ENCODE data around the gene CYYR1. TPM values are rescaled to one million over a fixed set of nuclear protein-coding genes. Genes with fewer than 3 reads are reported as not detected.

CYYR1 gene
- total and polyA plus RNA-seq, 2 donors (not counting 3 experiments of a cell fraction or from before 2014, with no cell fraction given): 13.2 to 25.7 TPM

DNA sequence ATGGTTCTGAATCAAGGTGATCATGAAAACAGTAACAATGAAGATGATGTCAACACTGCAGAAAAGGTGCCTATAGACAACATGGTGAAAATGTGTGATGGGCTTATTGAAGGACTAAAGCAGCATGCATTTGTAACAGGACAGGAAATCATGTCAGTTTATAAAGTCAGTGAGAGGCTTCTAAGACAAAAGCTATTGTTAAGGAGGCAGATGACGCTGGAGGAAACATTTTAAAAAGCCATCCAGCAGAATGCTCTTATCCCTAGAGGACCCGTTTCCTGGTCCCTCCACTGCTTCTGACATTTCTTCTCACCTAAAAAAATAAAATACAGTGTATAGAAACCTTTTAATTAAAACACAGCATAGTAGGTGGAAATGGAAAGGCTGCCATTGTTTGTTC is 40.9 kb downstream of the CYYR1 start:
- FAIRE-seq (no peak), DNase-seq (ENCODE audit: low read depth, low spot score) (no peak)
- H2AFZ ChIP-seq (ENCODE audit: low read depth, low read length): no peak overlapping the region
- H3K9me1 ChIP-seq (replicated peaks; ENCODE audit: control insufficient read depth, extremely low read depth, insufficient read depth, low read length): no peaks in the 10 kb centered on the region
- no peaks in the 10 kb centered on the region for H4K20me1 ChIP-seq (replicated peaks; ENCODE audit: control insufficient read depth, extremely low read depth, insufficient read depth, low read length)
- H3K9ac ChIP-seq (replicated peaks; ENCODE audit: extremely low read depth, insufficient read depth, low read length): no peak overlapping the region
- no peaks in the 10 kb centered on the region for H3K27me3 ChIP-seq (ENCODE audit: control insufficient read depth in 2 of 2, insufficient read depth in 2 of 2, low read length in 2 of 2)
- dilution Hi-C loops (cut with MboI; ENCODE audit: extremely low pct_ligation_motif_present, low sequenced_read_pairs): no loop called here
- TF ChIP-seq CTCF (IDR thresholded peaks at IDR 0.05; ENCODE audit: extremely low read depth in 1 of 2, insufficient read depth in 1 of 2, low read depth in 1 of 2, low read length in 2 of 2): no peak
- TF ChIP-seq GATA2 (IDR thresholded peaks at IDR 0.05; ENCODE audit: insufficient read depth, insufficient read length, low read depth, low read length): no peak
- no peak for TF ChIP-seq POLR2AphosphoS5 (IDR thresholded peaks at IDR 0.05; ENCODE audit: insufficient read depth, low read depth, low read length)
- H3K4me3 ChIP-seq (replicated peaks in 1 of 3; ENCODE audit: insufficient read depth in 1 of 3, low read depth in 1 of 3, low read length in 3 of 3): no peak overlapping the region
- no TSS peak for BruUV-seq (replicated peaks)
- H3K36me3 ChIP-seq (ENCODE audit: control insufficient read depth in 2 of 2, extremely low read depth in 1 of 2, insufficient read depth in 2 of 2, low read length in 2 of 2): no peaks in the 10 kb centered on the region
- no peak overlapping the region for H3K4me2 ChIP-seq (ENCODE audit: insufficient read depth, low read length)
- H3K9me3 ChIP-seq (replicated peaks; ENCODE audit: control insufficient read depth, insufficient read depth, low read length): no peaks in the 10 kb centered on the region
- ChIA-PET CTCF (no interaction called here), POLR2A (no interaction called here)
- H3K4me1 ChIP-seq (ENCODE audit: control insufficient read depth, extremely low read depth, insufficient read depth, low read length): peaks cover 3% of the 10 kb centered on the region
- H3K79me2 ChIP-seq (ENCODE audit: control insufficient read depth, insufficient read depth, low read length): no peaks in the 10 kb centered on the region
- intact Hi-C loops (cut with micrococcal nuclease): no loop called here
- H3K27ac ChIP-seq (ENCODE audit: insufficient read depth, low read depth, low read length): no peak overlapping the region

GRCh38 chr21:26529526-26529925 is 43.6 kb downstream of the CYYR1 start:
- Histone ChIP-seq H3K9me1 (replicated peaks; ENCODE audit: control insufficient read depth, extremely low read depth, insufficient read depth, low read length) (no peaks in the 10 kb centered on the region), H3K9me3 (replicated peaks; ENCODE audit: control insufficient read depth, insufficient read depth, low read length) (no peaks in the 10 kb centered on the region), H3K27ac (ENCODE audit: insufficient read depth, low read depth, low read length) (no peak overlapping the region), H3K9ac (replicated peaks; ENCODE audit: extremely low read depth, insufficient read depth, low read length) (no peak overlapping the region), H3K4me1 (ENCODE audit: control insufficient read depth, extremely low read depth, insufficient read depth, low read length) (peaks cover 3% of the 10 kb centered on the region), H3K4me3 (replicated peaks in 1 of 3; ENCODE audit: insufficient read depth in 1 of 3, low read depth in 1 of 3, low read length in 3 of 3) (no peak overlapping the region), H3K27me3 (ENCODE audit: control insufficient read depth in 2 of 2, insufficient read depth in 2 of 2, low read length in 2 of 2) (no peaks in the 10 kb centered on the region), H2AFZ (ENCODE audit: low read depth, low read length) (no peak overlapping the region), H3K4me2 (ENCODE audit: insufficient read depth, low read length) (no peak overlapping the region), H3K79me2 (ENCODE audit: control insufficient read depth, insufficient read depth, low read length) (no peaks in the 10 kb centered on the region), H3K36me3 (ENCODE audit: control insufficient read depth in 2 of 2, extremely low read depth in 1 of 2, insufficient read depth in 2 of 2, low read length in 2 of 2) (no peaks in the 10 kb centered on the region), H4K20me1 (replicated peaks; ENCODE audit: control insufficient read depth, extremely low read depth, insufficient read depth, low read length) (no peaks in the 10 kb centered on the region)
- TF ChIP-seq FOS (IDR thresholded peaks at IDR 0.05; ENCODE audit: borderline replicate concordance, insufficient read depth, low read length): no peak
- TF ChIP-seq POLR2AphosphoS5 (IDR thresholded peaks at IDR 0.05; ENCODE audit: insufficient read depth, low read depth, low read length): no peak
- dilution Hi-C loops (cut with MboI; ENCODE audit: extremely low pct_ligation_motif_present, low sequenced_read_pairs): no loop called here
- DNase-seq (ENCODE audit: low read depth, low spot score) (no peak), FAIRE-seq (no peak)
- intact Hi-C loops (cut with micrococcal nuclease): no loop called here
- ChIA-PET POLR2A (no interaction called here), CTCF (interaction anchor here (1.0 kb wide), 1 partner anchor 26 kb away, joined by 3 read pairs; no protein-coding TSS in a partner anchor)
- BruUV-seq (replicated peaks): no TSS peak

Data from endothelial cell of umbilical vein (primary cell).